CD4-positive, alpha-beta T cell treated with Interferon alpha-2 for 1 hour (primary cell): ENCODE results near the gene RAD51AP1.

Experiments
- DNase-seq, 2 donors: peaks; one replicate each; pipeline ENCODE4 v3.0.0-alpha.2; 2020 to 2022

The RAD51AP1 gene

GRCh38 chr12:4603946-4604345 is 65.3 kb downstream of the RAD51AP1 start:
- DNase-seq = no peak

- DNase-seq = peak; percentile 80 to 86
These were observed 66.0 kb downstream of the RAD51AP1 start for GRCh38 chr12:4604684-4605193.

- no peak for DNase-seq
These were observed 68.4 kb downstream of the RAD51AP1 start for GRCh38 chr12:4607056-4607455.

- DNase-seq = no peak
These were observed 70.4 kb downstream of the RAD51AP1 start for GRCh38 chr12:4609071-4609470.
